Activated CD4-positive, alpha-beta T cell treated with anti-CD3 and anti-CD28 coated beads, Interleukin-10, Interleukin-2, amounts not matched to agents 100 ng/mL and 50 ng/mL, durations not matched to agents 16 hours and 8 hours (primary cell): ENCODE data around the gene SCD.
"Not testable (repeated sequence)": the region's sequence is repeated elsewhere in the genome, so short reads cannot be mapped to it uniquely, and the experiment has no call there.

ENCODE experiments used
- DNase-seq: peaks from one replicate; pipeline ENCODE4 v3.0.0-alpha.2; 2020

Gene SCD

DNA sequence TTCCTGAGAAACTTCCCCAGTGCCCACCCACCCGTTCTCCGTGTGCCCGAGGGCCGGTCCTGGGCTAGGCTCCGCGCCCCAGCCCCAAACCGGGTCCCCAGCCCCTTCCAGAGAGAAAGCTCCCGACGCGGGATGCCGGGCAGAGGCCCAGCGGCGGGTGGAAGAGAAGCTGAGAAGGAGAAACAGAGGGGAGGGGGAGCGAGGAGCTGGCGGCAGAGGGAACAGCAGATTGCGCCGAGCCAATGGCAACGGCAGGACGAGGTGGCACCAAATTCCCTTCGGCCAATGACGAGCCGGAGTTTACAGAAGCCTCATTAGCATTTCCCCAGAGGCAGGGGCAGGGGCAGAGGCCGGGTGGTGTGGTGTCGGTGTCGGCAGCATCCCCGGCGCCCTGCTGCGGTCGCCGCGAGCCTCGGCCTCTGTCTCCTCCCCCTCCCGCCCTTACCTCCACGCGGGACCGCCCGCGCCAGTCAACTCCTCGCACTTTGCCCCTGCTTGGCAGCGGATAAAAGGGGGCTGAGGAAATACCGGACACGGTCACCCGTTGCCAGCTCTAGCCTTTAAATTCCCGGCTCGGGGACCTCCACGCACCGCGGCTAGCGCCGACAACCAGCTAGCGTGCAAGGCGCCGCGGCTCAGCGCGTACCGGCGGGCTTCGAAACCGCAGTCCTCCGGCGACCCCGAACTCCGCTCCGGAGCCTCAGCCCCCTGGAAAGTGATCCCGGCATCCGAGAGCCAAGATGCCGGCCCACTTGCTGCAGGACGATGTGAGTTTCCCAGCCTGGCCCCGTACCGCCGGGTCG is at the start of gene SCD:
Gene SCD, plus strand, starts transcription at position 469 of the 803 bp plus-strand sequence. Its CDS starts 272 bp downstream, at position 741.
- peak; percentile 97 for DNase-seq

DNA sequence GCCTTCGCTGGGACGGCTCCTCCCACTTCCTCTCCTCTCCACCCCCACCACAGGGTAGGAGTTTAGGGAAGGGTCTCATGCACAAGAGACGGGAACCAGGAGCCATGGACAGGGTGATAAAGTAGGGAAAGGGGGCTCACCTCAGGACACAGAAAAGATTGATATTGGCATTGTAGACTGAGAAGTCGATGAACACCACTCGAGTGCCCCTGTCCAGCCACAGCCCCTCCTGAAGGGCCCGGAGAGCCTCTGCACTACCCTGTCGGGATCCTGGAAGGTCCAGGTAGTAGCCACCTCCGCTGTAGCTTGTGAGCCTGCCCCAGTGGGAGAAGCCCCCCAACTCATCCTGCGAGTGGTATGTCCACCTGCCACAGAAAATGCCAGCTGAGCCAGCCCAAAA is 49.8 kb upstream of the SCD start:
- DNase-seq = no peak

DNA sequence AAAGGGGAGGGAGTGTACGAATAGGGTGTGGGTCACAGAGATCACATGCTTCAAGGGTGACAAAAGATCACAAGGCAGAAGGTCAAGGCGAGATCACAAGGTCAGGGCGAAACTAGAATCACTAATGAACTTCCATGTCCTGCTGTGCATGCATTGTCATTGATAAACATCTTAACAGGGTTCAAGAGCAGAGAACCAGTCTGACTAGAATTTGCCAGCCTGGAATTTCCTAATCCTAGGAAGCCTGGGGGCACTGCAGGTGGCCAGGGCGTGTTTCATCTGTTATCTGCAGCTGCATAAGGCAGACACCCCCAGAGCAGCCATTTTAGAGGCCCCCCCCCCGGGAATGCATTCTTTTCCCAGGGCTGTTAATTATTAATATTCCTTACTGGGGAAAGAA is 45.9 kb upstream of the SCD start:
- not testable (repeated sequence) for DNase-seq

DNA sequence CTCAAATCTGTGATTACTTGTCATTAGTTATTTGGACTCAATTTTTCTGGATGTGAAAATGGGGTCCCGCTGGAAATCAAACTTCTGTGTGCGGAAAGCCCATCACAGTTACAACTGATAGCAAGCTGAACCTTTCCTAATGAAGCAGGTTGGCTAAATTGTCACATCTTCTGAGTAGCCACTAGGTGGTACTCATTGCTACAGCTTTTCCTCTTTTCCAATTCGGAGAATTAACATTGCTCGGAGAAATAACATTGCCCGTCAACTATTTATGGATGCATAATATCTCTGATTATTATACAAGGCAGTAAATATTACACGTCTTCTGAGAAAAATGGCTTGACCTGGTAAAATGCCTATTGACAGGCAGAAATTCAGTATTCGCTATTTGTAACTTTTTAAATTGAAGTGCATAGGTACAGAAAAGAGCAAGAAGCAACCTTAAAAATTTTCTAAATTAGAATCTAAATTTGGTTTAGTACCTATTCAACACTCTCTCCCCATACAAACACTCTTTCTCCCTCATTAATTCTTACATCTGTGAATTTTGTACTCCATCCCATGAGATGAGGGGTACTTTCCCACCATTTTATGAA is 43.2 kb upstream of the SCD start:
- peak; percentile 21 for DNase-seq

DNA sequence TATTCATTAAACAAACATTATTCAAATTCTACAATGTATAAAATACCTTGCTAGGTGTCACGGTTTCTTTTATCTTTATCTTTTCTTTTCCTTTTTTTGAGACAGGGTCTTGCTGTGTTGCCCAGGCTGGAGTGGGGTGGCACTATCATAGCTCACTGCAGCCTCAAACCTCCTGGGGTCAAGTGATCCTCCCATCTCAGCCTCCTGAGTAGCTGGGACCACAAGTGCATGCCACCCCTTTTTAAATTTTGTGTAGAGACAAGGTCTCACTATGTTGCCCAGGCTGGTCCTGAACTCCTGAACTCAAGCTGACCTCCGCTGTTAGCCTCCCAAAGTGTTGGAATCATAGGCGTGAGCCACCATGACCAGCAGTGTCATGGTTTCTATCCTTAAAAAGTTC is 42.6 kb upstream of the SCD start:
- no peak for DNase-seq

DNA sequence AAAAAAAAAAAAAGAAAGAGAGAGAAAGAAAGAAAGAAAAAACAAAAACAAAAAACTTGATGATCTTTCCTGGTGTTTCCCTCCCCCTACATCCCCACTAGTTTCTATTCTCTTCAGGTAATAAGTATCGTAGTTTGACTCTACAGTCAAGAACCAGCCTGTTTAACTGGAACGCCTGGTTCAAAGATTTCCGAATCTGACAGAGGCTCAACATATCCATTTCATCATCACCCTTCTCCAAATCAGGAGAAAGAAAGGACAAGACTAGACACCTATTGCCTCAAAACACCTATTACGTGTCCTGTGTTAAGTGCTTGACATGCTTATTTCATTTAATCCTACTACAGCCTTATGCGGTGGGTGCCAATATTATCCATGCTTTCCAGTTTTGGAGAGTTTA is 40.2 kb upstream of the SCD start:
- no peak for DNase-seq

DNA sequence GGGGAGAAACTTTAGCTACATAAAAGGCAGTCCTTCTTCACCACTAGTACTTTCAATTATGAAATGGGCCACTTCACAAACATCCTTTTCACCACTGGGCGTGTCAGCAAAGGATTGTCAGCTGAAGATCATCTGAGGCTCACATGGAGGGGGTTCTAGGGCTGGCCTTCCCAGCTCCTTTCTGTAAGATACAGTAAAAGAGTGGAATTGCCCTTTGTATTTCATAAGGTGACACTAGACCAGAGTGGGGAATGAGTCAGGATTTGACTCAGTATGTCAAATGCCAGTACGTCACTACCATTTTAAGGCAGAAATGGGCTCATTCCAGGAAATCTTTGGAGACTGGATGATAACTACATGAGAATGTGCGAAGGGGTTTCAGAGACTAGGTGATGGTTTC is 39.3 kb upstream of the SCD start:
- DNase-seq = no peak

DNA sequence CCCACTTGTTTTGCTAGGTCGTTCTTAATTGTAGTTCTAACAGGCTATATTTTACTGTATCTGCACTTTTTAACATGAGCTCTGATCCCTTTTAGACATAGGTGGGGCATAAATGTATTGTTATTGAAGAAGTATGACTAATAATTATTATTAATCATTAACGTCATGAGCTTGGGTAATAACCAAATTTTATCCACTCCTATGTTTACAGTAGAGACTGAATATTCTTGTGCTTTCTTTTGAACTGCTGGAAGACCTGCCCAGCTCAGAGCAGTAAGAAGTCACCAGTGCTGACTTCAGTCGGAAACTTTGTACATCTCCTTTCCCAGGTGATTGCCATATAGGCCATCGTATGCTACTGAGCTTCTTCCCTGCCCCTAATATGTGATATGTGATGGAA is 35.7 kb upstream of the SCD start:
- DNase-seq = no peak

DNA sequence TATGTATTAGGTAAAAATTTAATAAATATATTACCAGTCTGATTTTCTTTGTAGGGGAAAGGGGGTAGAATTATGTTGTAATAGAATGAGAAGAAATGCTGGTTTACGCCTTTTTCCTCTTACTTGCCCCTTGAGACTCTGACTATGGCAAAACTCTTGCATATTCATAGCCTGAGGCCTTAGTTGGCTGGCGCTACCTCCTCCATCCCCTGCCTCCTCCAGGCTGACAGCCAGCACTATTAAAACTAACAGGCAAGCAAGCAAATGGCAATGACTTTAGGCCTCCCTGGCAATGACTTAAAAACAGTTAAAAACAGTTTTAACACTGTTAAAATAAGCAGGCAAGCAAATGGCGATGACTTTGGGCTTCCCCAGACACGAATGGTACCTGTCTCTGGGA is 31.4 kb upstream of the SCD start:
- no peak for DNase-seq

DNA sequence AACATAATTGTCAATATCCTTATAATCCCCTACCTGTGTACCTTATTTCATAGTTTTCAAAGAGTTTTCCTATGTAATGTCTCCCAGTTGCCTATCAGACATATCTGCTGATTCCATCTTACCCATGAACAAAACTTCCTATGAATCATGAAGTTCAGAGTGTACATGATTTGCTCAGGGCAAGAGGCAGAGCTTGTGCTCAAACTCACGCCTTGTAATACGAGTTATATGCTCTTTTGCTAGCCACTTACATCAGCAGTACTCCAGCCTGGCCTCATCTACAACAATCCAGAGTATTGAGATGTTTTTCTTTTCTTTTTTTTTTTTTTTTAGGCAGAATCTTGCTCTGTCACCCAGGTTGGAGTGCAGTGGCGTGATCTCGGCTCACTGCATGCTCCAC is 28.8 kb upstream of the SCD start:
- DNase-seq = no peak

DNA sequence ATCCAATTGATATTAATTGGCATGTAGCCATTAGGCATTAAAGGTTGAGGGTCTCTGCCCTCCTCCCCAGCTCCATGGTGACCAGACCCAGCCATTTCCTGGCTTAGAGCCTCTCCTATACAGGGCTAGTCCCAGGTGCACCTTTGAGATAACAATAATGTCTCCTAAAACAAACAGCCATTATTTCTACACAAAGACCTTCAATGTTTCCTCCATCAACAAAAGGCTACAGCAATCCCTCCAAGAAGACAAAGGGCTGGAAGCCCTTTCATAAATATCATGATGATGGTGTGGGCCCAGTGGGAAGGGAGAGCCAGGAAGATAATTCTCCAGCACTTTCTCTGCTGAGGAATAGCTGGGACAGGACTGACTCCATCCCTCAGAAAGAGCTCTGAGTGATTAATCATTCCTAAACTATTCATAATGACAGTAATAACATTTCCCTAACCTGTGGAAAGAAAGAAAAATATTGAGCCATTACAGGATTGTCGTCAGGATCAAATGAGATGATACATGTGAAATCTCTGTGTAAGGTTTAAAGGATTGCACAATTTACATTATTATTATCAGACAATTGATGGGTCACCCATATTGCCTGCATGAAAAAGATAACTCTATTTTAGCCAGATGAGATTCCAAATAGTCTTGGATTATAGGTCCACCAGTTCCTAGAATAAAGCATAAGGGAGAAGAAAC is 27.2 kb upstream of the SCD start:
- no peak for DNase-seq

DNA sequence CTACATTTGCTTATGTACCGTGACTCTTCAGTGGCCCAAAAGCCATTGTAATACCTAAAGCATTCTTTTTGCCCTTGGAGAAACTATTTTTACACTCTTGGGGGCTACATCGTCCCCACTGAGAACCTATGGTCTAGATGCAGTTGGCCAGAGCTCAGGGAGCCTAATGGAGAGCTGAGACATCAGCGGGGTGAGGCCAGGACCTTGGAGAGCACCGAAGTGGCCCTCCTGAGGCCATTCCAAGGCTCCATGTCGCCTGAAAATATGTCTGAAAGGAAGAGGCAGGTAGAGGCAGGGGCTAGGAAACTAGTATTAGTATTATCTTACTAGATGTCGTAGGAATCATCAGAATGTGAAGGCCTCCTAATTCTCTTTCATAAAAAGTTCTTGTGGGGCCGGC is 21.9 kb upstream of the SCD start:
- DNase-seq = no peak

DNA sequence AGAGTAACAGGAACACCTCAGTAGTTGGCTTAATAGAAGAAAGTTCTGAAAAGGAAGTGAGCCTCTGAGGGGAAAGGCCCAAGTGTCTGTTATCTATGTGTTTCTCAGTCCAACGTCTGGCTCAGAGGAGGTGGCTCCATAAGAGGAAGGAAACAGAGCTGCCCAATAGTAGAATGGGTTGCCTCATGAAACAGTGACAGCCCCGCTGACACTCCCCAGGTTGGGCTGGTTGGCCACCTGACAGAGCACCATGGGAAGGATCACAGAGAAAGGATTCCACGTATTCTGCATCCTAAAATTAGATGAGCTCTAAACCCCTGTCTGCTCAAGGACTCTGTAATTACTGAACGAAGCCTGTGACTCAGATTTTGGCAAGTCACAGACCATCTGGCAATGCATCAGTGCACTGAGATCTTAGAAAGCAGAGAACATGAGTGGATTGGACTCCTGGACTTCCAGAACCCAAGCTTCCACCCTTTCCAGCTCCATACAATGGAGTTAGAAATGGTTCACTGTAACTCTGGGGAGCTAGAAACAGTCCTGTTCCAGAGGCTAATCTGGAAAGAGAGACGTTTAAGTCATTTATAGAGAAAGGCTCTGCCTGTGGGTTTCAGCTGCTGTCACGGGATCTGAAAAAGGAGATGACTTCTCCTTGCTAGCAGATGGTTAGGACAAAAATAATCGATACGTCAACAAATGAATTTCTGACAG is 19.9 kb upstream of the SCD start:
- DNase-seq = peak; percentile 65

DNA sequence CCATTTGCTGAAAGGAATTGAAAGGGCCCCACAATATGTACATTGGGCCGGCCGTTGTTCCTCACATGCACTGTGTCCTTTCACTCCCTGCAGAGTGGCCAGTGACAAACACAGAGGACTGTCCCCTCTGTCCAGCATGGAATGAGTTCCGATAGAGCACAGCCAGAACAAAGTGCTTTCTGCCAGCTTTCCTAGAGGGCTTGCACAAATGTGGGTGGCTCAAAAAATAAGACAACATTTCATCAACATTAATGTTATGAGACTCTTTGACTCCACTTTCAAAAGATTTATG is 19.4 kb upstream of the SCD start:
- no peak for DNase-seq

DNA sequence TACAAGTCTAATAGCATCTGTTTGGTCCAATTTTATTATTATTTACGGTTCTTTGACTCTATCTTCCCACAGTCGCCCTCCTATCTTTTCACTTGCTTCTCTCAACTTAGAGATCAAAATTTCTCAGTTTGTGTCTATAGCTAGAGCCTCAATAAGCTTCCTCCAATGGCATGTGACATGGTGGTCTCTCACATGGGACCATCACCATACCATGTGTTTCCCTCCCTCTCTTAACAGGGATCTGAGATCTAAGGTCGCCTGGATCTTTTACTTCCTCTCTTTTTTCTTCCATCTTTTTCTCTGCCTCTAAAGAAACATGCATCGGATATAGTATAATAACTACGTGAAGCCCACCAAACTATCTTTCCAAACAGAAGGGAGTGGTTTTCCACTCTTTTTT is 18.8 kb upstream of the SCD start:
- DNase-seq = no peak

DNA sequence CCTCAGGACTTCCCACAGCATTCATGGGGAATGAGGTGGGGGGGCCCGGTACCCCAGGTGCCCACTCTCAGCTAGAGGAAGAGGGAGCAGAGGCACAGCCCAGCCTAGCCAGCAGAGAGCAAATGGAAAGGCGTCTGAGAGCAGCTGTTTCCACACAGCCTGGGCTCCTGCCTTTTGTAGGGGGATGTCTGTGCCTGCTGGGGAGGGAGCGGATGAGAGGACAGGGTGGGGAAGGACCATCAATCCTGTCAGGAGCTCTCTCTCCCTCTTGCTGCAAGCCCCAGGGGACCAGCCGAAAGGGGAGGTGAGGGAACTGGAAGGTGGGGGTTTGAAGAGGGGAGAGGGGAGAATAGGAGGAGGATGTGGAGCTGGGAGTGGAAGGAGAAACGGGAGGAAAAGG is 17.0 kb upstream of the SCD start, which contains the start of gene PKD2L1:
Gene PKD2L1, minus strand, starts transcription at position 150 of the 400 bp plus-strand sequence. Its CDS starts 125 bp downstream, at position 25.
- DNase-seq = no peak

DNA sequence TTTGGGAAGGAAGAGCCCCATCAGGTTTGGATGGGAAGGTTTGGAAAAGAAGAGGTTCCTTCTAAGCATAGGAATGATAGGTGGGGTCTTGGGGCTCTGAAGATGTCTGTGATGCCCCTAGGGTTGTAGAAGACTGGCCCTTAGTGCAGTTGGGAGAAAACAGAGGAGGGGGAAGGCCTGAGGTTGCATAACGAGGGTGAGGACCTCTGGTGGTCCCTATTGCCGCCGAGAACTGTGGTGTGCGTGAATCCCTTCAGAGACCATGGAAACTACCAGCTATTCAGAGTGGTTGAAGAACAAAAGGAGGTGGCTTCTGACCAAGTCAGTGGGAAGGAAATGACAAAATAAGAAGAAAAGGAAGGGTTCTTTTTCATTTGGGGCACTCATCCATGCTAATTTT is 13.9 kb upstream of the SCD start:
- no peak for DNase-seq

DNA sequence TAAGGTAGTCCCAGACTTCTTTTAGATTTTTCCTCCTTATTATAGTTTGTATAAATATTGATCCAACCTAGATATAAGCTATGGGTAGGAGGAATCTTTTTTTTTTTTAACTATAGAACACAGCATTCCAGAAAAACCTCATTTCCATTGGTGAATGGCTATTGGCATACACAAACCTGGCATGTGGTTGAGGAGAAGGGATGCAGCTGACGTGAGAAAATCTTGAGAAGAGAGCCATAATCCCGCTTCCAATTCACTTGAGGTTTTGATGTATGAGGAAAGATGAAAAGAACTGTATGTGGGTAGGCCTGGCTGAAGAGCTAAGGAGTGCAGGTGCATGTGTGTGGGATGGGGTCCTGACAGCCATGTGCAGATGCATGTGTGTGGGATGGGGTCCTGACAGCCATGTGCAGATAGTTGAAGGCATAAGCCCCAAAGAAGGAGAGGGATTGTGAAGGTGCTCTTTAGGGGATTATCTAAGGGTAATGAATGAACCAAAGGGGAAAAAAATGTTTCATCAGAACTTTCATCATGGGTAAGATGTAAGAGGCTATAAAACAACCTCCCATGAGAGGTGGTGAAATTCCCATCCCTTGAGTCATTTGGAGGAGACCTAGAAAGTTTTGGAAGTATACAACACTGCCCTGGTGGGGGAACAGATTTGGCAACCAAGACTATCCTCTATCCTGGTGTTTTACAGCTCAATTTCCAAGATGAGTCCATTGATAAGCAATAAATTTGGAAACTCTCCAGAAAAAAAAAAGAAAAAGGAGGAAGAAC is 13.2 kb upstream of the SCD start:
- no peak for DNase-seq

DNA sequence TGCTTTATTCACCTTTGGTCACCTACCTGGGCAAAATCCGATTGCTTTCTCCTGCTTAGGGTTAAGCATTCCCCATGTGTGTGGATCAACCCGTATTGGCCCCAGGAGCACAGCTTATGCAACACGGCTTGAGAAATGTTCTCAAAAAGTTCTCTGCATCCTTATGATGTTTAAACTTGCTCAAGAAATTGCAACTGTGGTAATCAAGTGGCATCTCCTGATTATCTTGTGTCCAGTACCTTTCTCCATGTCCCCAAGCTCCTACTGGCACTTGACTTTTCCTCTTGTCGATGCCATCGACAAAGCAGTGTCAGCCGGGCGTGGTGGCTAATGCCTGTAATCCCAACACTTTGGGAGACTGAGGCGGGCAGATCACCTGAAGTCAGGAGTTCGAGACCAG is 12.3 kb upstream of the SCD start:
- DNase-seq = no peak

DNA sequence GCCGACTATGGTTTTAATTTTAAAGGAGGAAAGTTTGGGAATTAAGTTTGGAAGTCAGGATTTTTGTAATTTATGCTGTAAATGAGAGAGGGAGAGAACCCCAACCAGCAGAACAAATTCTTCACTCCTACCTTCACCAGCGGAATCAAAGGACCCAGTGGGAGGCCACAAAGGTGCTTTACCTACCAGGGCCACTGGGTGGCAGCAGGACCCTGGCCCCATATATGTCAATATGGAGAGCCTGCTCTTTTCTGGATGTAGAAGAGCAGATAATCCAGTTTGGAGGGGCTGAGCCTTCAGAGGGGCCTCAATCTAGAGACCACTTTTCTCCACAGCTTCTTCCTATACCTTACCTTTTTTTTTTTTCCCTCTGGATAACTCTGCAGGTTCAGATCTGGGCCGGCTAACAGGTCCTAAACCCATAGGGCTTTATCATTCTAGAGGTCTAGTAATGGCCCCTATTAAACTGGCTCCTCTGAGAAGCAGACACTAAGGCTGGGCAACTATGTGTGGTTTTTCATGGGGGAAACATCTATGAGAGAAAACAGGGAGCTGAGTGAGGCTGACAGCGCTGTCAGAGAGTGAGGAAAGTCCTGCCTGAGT is 8.5 kb upstream of the SCD start:
- DNase-seq = peak; percentile 84

DNA sequence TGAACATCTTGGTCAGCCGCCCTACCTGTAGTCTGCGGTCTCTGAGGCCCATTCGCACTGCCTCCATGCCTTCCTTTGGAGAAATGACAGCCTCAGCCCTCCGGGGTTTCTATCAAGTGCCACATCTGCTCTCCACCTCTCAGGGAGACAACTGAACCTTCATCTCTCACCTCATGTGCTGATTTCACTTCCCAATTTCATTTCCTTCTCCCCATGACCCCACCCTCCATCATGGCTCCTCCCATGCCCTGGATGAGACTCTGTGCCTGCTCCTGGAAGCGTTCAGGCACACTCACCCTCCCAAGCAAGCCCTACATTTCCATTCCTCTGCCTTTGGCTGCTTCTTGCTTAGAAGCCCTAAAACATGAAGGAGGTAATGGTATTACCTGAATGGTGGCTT is 7.8 kb upstream of the SCD start:
- DNase-seq = no peak
